ENCODE results near the gene FAM236D.
"Not testable (repeated sequence)": the region's sequence is repeated elsewhere in the genome, so short reads cannot be mapped to it uniquely, and the experiment has no call there.

DNA sequence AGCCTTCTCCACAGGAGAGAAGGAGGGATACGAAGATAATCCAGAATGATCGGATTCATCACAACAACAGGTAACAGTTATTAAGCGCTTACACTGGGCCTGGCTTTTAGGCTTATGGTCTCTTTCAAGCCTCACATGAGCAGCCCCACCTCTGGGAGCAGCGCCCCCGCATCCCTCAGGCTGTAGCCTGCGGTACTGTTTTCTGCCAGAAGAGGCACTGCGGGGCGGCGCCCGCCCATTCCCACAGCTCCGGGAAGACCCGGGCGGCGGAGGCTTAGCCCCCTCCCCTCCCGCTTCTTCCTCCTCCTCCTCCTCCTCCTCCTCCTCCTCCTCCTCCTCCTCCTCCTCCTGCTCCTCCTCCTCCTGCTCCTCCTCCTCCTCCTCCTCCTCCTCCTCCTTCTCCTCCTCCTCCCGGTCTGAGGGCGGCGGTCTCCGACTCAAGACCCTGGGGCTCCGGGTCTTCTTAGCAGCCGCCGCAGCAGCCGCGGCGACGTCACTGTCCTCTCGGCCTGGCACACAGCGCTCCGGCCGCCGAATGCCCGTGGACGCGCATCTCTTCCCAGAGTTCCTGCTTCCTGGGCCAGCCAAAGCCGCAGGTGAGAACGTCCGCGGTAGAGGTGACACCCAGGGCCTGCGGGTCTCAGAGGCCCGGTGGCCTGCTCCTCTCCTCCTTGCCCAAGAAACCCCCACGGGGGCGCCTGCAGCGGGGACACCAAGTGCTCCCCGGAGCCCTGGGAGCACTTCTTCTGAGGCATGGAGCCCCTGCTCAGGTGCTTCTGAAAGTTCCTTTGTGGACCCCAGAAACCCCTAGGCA is 31.1 kb downstream of the FAM236D start, which contains the start of gene DMRTC1B:
- TF ChIP-seq, protein P1, sequence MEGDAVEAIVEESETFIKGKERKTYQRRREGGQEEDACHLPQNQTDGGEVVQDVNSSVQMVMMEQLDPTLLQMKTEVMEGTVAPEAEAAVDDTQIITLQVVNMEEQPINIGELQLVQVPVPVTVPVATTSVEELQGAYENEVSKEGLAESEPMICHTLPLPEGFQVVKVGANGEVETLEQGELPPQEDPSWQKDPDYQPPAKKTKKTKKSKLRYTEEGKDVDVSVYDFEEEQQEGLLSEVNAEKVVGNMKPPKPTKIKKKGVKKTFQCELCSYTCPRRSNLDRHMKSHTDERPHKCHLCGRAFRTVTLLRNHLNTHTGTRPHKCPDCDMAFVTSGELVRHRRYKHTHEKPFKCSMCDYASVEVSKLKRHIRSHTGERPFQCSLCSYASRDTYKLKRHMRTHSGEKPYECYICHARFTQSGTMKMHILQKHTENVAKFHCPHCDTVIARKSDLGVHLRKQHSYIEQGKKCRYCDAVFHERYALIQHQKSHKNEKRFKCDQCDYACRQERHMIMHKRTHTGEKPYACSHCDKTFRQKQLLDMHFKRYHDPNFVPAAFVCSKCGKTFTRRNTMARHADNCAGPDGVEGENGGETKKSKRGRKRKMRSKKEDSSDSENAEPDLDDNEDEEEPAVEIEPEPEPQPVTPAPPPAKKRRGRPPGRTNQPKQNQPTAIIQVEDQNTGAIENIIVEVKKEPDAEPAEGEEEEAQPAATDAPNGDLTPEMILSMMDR (IDR thresholded peaks at IDR 0.05), result not testable (repeated sequence)
- TF ChIP-seq, protein P2, sequence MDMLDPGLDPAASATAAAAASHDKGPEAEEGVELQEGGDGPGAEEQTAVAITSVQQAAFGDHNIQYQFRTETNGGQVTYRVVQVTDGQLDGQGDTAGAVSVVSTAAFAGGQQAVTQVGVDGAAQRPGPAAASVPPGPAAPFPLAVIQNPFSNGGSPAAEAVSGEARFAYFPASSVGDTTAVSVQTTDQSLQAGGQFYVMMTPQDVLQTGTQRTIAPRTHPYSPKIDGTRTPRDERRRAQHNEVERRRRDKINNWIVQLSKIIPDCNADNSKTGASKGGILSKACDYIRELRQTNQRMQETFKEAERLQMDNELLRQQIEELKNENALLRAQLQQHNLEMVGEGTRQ (IDR thresholded peaks at IDR 0.05; ENCODE audit: borderline replicate concordance, low read depth, low read length), result not testable (repeated sequence)
- TF ChIP-seq FOSL2 (IDR thresholded peaks at IDR 0.05; ENCODE audit: borderline replicate concordance, low read depth); POLR2AphosphoS5 (IDR thresholded peaks at IDR 0.05; ENCODE audit: low read depth, low read length); NFIC (IDR thresholded peaks at IDR 0.05; ENCODE audit: borderline replicate concordance); TAF1 (IDR thresholded peaks at IDR 0.05; ENCODE audit: borderline replicate concordance, low read depth, low read length); EP300 (IDR thresholded peaks at IDR 0.05; ENCODE audit: borderline replicate concordance in 1 of 2, low read depth in 1 of 2, low read length in 1 of 2); CHD2 (IDR thresholded peaks at IDR 0.05; ENCODE audit: low read length, partially characterized antibody); RFX5 (IDR thresholded peaks at IDR 0.05; ENCODE audit: low read length); PBX3 (IDR thresholded peaks at IDR 0.05); FOXM1 (IDR thresholded peaks at IDR 0.05; ENCODE audit: low read depth); TEAD4 (IDR thresholded peaks at IDR 0.05; ENCODE audit: borderline replicate concordance, insufficient read depth): not testable (repeated sequence)
- TF ChIP-seq, protein P3, sequence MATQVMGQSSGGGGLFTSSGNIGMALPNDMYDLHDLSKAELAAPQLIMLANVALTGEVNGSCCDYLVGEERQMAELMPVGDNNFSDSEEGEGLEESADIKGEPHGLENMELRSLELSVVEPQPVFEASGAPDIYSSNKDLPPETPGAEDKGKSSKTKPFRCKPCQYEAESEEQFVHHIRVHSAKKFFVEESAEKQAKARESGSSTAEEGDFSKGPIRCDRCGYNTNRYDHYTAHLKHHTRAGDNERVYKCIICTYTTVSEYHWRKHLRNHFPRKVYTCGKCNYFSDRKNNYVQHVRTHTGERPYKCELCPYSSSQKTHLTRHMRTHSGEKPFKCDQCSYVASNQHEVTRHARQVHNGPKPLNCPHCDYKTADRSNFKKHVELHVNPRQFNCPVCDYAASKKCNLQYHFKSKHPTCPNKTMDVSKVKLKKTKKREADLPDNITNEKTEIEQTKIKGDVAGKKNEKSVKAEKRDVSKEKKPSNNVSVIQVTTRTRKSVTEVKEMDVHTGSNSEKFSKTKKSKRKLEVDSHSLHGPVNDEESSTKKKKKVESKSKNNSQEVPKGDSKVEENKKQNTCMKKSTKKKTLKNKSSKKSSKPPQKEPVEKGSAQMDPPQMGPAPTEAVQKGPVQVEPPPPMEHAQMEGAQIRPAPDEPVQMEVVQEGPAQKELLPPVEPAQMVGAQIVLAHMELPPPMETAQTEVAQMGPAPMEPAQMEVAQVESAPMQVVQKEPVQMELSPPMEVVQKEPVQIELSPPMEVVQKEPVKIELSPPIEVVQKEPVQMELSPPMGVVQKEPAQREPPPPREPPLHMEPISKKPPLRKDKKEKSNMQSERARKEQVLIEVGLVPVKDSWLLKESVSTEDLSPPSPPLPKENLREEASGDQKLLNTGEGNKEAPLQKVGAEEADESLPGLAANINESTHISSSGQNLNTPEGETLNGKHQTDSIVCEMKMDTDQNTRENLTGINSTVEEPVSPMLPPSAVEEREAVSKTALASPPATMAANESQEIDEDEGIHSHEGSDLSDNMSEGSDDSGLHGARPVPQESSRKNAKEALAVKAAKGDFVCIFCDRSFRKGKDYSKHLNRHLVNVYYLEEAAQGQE (IDR thresholded peaks at IDR 0.05; ENCODE audit: low read depth, low read length), result not testable (repeated sequence)
- TF ChIP-seq, protein P4, sequence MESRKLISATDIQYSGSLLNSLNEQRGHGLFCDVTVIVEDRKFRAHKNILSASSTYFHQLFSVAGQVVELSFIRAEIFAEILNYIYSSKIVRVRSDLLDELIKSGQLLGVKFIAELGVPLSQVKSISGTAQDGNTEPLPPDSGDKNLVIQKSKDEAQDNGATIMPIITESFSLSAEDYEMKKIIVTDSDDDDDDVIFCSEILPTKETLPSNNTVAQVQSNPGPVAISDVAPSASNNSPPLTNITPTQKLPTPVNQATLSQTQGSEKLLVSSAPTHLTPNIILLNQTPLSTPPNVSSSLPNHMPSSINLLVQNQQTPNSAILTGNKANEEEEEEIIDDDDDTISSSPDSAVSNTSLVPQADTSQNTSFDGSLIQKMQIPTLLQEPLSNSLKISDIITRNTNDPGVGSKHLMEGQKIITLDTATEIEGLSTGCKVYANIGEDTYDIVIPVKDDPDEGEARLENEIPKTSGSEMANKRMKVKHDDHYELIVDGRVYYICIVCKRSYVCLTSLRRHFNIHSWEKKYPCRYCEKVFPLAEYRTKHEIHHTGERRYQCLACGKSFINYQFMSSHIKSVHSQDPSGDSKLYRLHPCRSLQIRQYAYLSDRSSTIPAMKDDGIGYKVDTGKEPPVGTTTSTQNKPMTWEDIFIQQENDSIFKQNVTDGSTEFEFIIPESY (IDR thresholded peaks at IDR 0.05; ENCODE audit: borderline replicate concordance, low read depth), result not testable (repeated sequence)

Measured in SK-N-SH (cell line).